Kidney (tissue), 14 donors: ENCODE results near the gene CORO2B. TPM values are rescaled to one million over a fixed set of nuclear protein-coding genes. Genes with fewer than 3 reads are reported as not detected.
A peak's percentile ranks its signal among the peaks of the same experiment; 100 is the strongest.

ENCODE experiments used
- DNase-seq, 5 donors: peaks; one replicate each; pipeline ENCODE4 v3.0.0-alpha.2; 2013 to 2020
- FAIRE-seq: peaks from 2 replicates; lab custom pipeline; 2012; peaks lifted over from hg19 to GRCh38; lab: Jason Lieb, UNC
- H3K27ac ChIP-seq, 2 donors: one replicate each; pipeline ENCODE4 v1.7.0; 2013; ENCODE audit warnings: low read depth in 2 of 2, low read length in 2 of 2, inconsistent platforms in 1 of 2
- H3K27me3 ChIP-seq: one replicate; pipeline ENCODE4 v1.7.1; 2013; ENCODE audit warnings: low read length, inconsistent platforms; ENCODE audit not compliant: control insufficient read depth, insufficient read depth
- H3K36me3 ChIP-seq, 3 donors: one replicate each; pipeline versions ENCODE4 v1.7.0 to v1.7.1; 2013; ENCODE audit warnings: low read length in 3 of 3, control low read depth in 1 of 3, inconsistent platforms in 1 of 3; ENCODE audit not compliant: insufficient read depth in 3 of 3, control insufficient read depth in 2 of 3
- H3K4me1 ChIP-seq, 3 donors: one replicate each; pipeline versions ENCODE4 v1.7.0 to v1.7.1; 2013; ENCODE audit warnings: low read length in 3 of 3, inconsistent platforms in 1 of 3, low read depth in 1 of 3; ENCODE audit not compliant: control insufficient read depth in 2 of 3, insufficient read depth in 2 of 3
- H3K4me3 ChIP-seq, 3 donors: one replicate each; pipeline versions ENCODE4 v1.7.0 to v1.8.1; 2013; ENCODE audit warnings: low read length in 3 of 3, control low read depth in 1 of 3, inconsistent platforms in 1 of 3
- H3K9ac ChIP-seq, 3 donors: one replicate each; pipeline versions ENCODE4 v1.7.0 to v1.7.1; 2013; ENCODE audit warnings: low read length in 3 of 3, control low read depth in 1 of 3, inconsistent platforms in 1 of 3
- H3K9me3 ChIP-seq, 3 donors: one replicate each; pipeline versions ENCODE4 v1.7.0 to v1.7.1; 2013; ENCODE audit warnings: low read length in 3 of 3, control low read depth in 1 of 3, inconsistent platforms in 1 of 3; ENCODE audit not compliant: control insufficient read depth in 2 of 3, insufficient read depth in 1 of 3
- CTCF ChIP-seq: IDR thresholded peaks from 3 replicates; pipeline ENCODE4 v1.5.1; 2012; ENCODE audit warnings: mild to moderate bottlenecking, moderate library complexity, borderline replicate concordance; ENCODE audit not compliant: insufficient read depth; ENCODE audit errors: extremely low read depth
- intact Hi-C: fragments of 100-400 bp; cut with DNase I; formaldehyde crosslinking; loops from one replicate; pipeline ENCODE4 v1.11.1; 2022
- polyA plus RNA-seq: library from polyadenylated mRNA; stranded (reverse); fragments of 350-450 nt; fragmentation: Illumina TruSeq; extraction: RNeasy Lipid Tissue Mini Kit (QIAGEN cat#74804); gene quantifications from one replicate; pipeline ENCODE4 v1.2.3, GENCODE V29; 2014; ENCODE audit warnings: low read depth, low replicate concordance; ENCODE audit not compliant: insufficient read depth
- total RNA-seq: library from RNA; stranded (reverse); fragmentation: NEBNext Ultra II Directional; extraction: Animal tissue kit (Norgen Biotek cat#: 25700); gene quantifications from one replicate; pipeline ENCODE4 v1.2.1, GENCODE V29; 2021
- donor health status: control.
- donor health status: control.
- donor health status: control.
- donor health status: control.
- donor health status: control.
- donor health status: DM: yes; HTN: yes; CAD: no.
- donor health status: Normal renal cell carcinoma (clear cell type).

CORO2B gene
- total and polyA plus RNA-seq, 2 donors from 2014 or later, result 7.9 to 9.0 TPM

GRCh38 chr15:68599153-68599545 is 20.4 kb downstream of the CORO2B start:
- Histone ChIP-seq H3K27me3 (no peaks in the 10 kb centered on the region), H3K9me3 (no peaks in the 10 kb centered on the region), H3K4me1 (peaks cover 3 to 18% (median 10%) of the 10 kb centered on the region in 3 donors), H3K27ac (no peak overlapping the region), H3K9ac (no peak overlapping the region), H3K36me3 (no peaks in the 10 kb centered on the region), H3K4me3 (no peak overlapping the region)
- DNase-seq (no peak), FAIRE-seq (no peak)
- intact Hi-C loops, result no loop called here
- TF ChIP-seq CTCF, result no peak

GRCh38 chr15:68599560-68600071 is 20.8 kb downstream of the CORO2B start:
- no peak overlapping the region for H3K27ac ChIP-seq
- no peaks in the 10 kb centered on the region for H3K36me3 ChIP-seq
- FAIRE-seq, result no peak
- peaks cover 3 to 18% (median 10%) of the 10 kb centered on the region in 3 donors for H3K4me1 ChIP-seq
- H3K27me3 ChIP-seq, result no peaks in the 10 kb centered on the region
- no peak for TF ChIP-seq CTCF
- H3K9me3 ChIP-seq, result no peaks in the 10 kb centered on the region
- intact Hi-C loops, result no loop called here
- H3K9ac ChIP-seq, result no peak overlapping the region
- DNase-seq, result peak; percentile 78 to 93 (median 89)
- H3K4me3 ChIP-seq, result no peak overlapping the region

GRCh38 chr15:68601206-68602197 is 22.7 kb downstream of the CORO2B start:
- peak in 1 of 5 donors; percentile 51 for DNase-seq
- FAIRE-seq, result no peak
- H3K27ac ChIP-seq, result peak overlapping the region; percentile 34 to 68

More at GRCh38 chr15:68601206-68602197, 22.7 kb downstream of the CORO2B start:
- intact Hi-C loops, result no loop called here
- H3K9me3 ChIP-seq, result no peaks in the 10 kb centered on the region
- TF ChIP-seq CTCF, result no peak
- no peaks in the 10 kb centered on the region for H3K36me3 ChIP-seq
- H3K4me1 ChIP-seq, result peaks cover 3 to 13% (median 10%) of the 10 kb centered on the region in 3 donors
- no peaks in the 10 kb centered on the region for H3K27me3 ChIP-seq
- H3K4me3 ChIP-seq, result no peak overlapping the region
- no peak overlapping the region for H3K9ac ChIP-seq
